Posterior vena cava (tissue), 2 donors: ENCODE results near the gene HOXD10. TPM values are rescaled to one million over a fixed set of nuclear protein-coding genes. Genes with fewer than 3 reads are reported as not detected.
A peak's percentile ranks its signal among the peaks of the same experiment; 100 is the strongest.

Experiments used
- DNase-seq: peaks from one replicate; pipeline ENCODE4 v3.0.0-alpha.2; 2020; ENCODE audit warnings: low spot score
- intact Hi-C, 2 donors: fragments of 100-400 bp; cut with DNase I; formaldehyde crosslinking; loops; one replicate each; pipeline versions ENCODE4 v1.14.1 to v1.14.2; 2022 to 2023
- total RNA-seq, 2 donors: library from RNA; stranded (reverse); fragmentation: NEBNext Ultra II Directional; extraction: Animal tissue kit (Norgen Biotek cat#: 25700); gene quantifications; one replicate each; pipeline ENCODE4 v1.2.1, GENCODE V29; 2021
- donor health status: DM: yes; HTN: yes; CAD: no.
- donor health status: DM: yes; HTN: yes; CAD: no.

HOXD10 gene
- total RNA-seq, 2 donors from 2014 or later, result 1.6 to 10.1 TPM

- intact Hi-C loops, result loop anchor here in 1 of 2 donors (5.0 kb wide), 3 partner anchors 685 to 1035 kb away; no protein-coding TSS in a partner anchor
- DNase-seq, result no peak
Measured at GRCh38 chr2:176126929-176127773, 10.6 kb downstream of the HOXD10 start.

GRCh38 chr2:176127774-176128072 is 11.1 kb downstream of the HOXD10 start:
- no peak for DNase-seq
- intact Hi-C loops, result loop anchor here (2.0 to 5.0 kb wide), 4 partner anchors 685 to 1035 kb away; no protein-coding TSS in a partner anchor

- peak; percentile 83 for DNase-seq
- intact Hi-C loops, result loop anchor here (2.0 to 5.0 kb wide), 4 partner anchors 684 to 1034 kb away; no protein-coding TSS in a partner anchor
Measured at GRCh38 chr2:176128172-176128981, 11.8 kb downstream of the HOXD10 start.

- peak; percentile 95 for DNase-seq
- intact Hi-C loops, result loop anchor here (2.0 to 5.0 kb wide), 4 partner anchors 683 to 1033 kb away; no protein-coding TSS in a partner anchor
Measured at GRCh38 chr2:176128982-176129796, 12.6 kb downstream of the HOXD10 start, which contains the start of gene HOXD8. Gene HOXD8, plus strand, starts transcription at chr2:176129705. Its CDS starts 662 bp downstream, at chr2:176130367.

- DNase-seq, result peak; percentile 86
- intact Hi-C loops, result loop anchor here (2.0 to 5.0 kb wide), 4 partner anchors 683 to 1033 kb away; no protein-coding TSS in a partner anchor
Measured at GRCh38 chr2:176129813-176130146, 13.2 kb downstream of the HOXD10 start.

GRCh38 chr2:176130147-176130956 is 13.8 kb downstream of the HOXD10 start:
- intact Hi-C loops, result no loop called here
- peak; percentile 83 for DNase-seq

- intact Hi-C loops, result no loop called here
- no peak for DNase-seq
Measured at GRCh38 chr2:176130957-176131847, 14.6 kb downstream of the HOXD10 start.

GRCh38 chr2:176131848-176132158 is 15.2 kb downstream of the HOXD10 start:
- DNase-seq, result no peak
- intact Hi-C loops, result no loop called here

- DNase-seq, result no peak
- intact Hi-C loops, result no loop called here
Measured at GRCh38 chr2:176132205-176133171, 15.9 kb downstream of the HOXD10 start.

- no peak for DNase-seq
- intact Hi-C loops, result no loop called here
Measured at GRCh38 chr2:176133389-176133788, 16.8 kb downstream of the HOXD10 start.

GRCh38 chr2:176134035-176134434 is 17.5 kb downstream of the HOXD10 start:
- no peak for DNase-seq
- intact Hi-C loops, result no loop called here

GRCh38 chr2:176135035-176135440 is 18.5 kb downstream of the HOXD10 start:
- intact Hi-C loops, result loop anchor here (5.0 kb wide), 1 partner anchor 502 kb away; no protein-coding TSS in a partner anchor
- no peak for DNase-seq

- intact Hi-C loops, result loop anchor here (5.0 kb wide), 1 partner anchor 501 kb away; no protein-coding TSS in a partner anchor
- peak; percentile 78 for DNase-seq
Measured at GRCh38 chr2:176136374-176137251, 20.0 kb downstream of the HOXD10 start.

GRCh38 chr2:176137252-176137580 is 20.6 kb downstream of the HOXD10 start:
- intact Hi-C loops, result loop anchor here (5.0 kb wide), 1 partner anchor 500 kb away; no protein-coding TSS in a partner anchor

GRCh38 chr2:176137906-176138305 is 21.3 kb downstream of the HOXD10 start:
- DNase-seq, result no peak
- intact Hi-C loops, result loop anchor here (5.0 kb wide), 1 partner anchor 499 kb away; no protein-coding TSS in a partner anchor

More at GRCh38 chr2:176137252-176137580, 20.6 kb downstream of the HOXD10 start:
- DNase-seq, result no peak
